HepG2 (cell line): ENCODE results near the gene TEC. TPM values are rescaled to one million over a fixed set of nuclear protein-coding genes. Genes with fewer than 3 reads are reported as not detected.

Source experiments
- ATAC-seq: fragments of 200-7000 bp; cut with Tn5 transposase; 3 replicates; pipeline ENCODE4 v1.9.1; 2020; ENCODE audit warnings: mild to moderate bottlenecking, moderate library complexity
- BruUV-seq: library from RNA; stranded (reverse); fragments of 400-500 nt; replicated peaks from 2 replicates; lab custom pipeline; 2021; lab: Mats Ljungman, UMichigan
- CTCF ChIA-PET: fragments of 300-600 bp; formaldehyde crosslinking; extraction: SDS; loops from one replicate; lab custom pipeline; 2021; ENCODE audit warnings: low total read pairs, inconsistent platforms, low intra/inter-chr PET ratio; lab: Yijun Ruan, JAX
- POLR2A ChIA-PET: fragments of 350-600 bp; sonication (Branson Sonifier 250); formaldehyde crosslinking; loops from one replicate; lab custom pipeline; 2020; ENCODE audit warnings: antibody characterized with exemption, inconsistent platforms; lab: Yijun Ruan, JAX
- DNase-seq: peaks from one replicate; pipeline ENCODE4 v3.0.0-alpha.2; 2015; ENCODE audit warnings: low spot score
- FAIRE-seq: peaks from 3 replicates; lab custom pipeline; 2011; peaks lifted over from hg19 to GRCh38; lab: Jason Lieb, UNC
- H2AFZ ChIP-seq: one replicate; pipeline ENCODE4 v1.6.1; 2011; ENCODE audit warnings: low read length, inconsistent platforms
- H3K27ac ChIP-seq: fragments of 300-600 bp; 3 replicates; pipeline ENCODE4 v1.8.0; 2011; ENCODE audit warnings: mixed run types, mild to moderate bottlenecking, mixed read lengths, low read length, inconsistent platforms; ENCODE audit not compliant: insufficient read depth; ENCODE audit errors: extremely low read length
- H3K27me3 ChIP-seq, 2 experiments: fragments of 200-600 bp in 1 of 2; 2 replicates in 1 of 2; 3 replicates in 1 of 2; pipeline versions ENCODE4 v1.6.0 to v1.8.0; 2011; ENCODE audit warnings: low read length in 2 of 2, mild to moderate bottlenecking in 2 of 2, moderate library complexity in 2 of 2, inconsistent platforms in 1 of 2; ENCODE audit not compliant: insufficient read depth in 2 of 2, control insufficient read depth in 1 of 2
- H3K36me3 ChIP-seq, 2 experiments: fragments of 200-600 bp in 1 of 2; replicated peaks in 1 of 2; 2 replicates in 1 of 2; 3 replicates in 1 of 2; pipeline versions ENCODE4 v1.5.1 to v1.8.0; 2011; ENCODE audit warnings: low read length in 2 of 2, inconsistent platforms in 1 of 2; ENCODE audit not compliant: insufficient read depth in 2 of 2, control insufficient read depth in 1 of 2
- H3K4me1 ChIP-seq: 2 replicates; pipeline ENCODE4 v1.5.1; 2012; ENCODE audit warnings: low read length, inconsistent platforms; ENCODE audit not compliant: insufficient read depth
- H3K4me2 ChIP-seq: 2 replicates; pipeline ENCODE4 v1.6.0; 2011; ENCODE audit warnings: low read depth, low read length, inconsistent platforms
- H3K4me3 ChIP-seq, 3 experiments: fragments of 200-600 bp in 1 of 3; sonication (generic), shearing (Covaris generic) in 1 of 3; replicated peaks in 1 of 3; 2 replicates each; pipeline ENCODE4 v1.5.1; 2011 to 2016; ENCODE audit warnings: low read length in 3 of 3, inconsistent platforms in 2 of 3, low read depth in 2 of 3, mild to moderate bottlenecking in 2 of 3, control low read depth in 1 of 3, mixed read lengths in 1 of 3; ENCODE audit not compliant: insufficient read depth in 1 of 3
- H3K79me2 ChIP-seq: one replicate; pipeline ENCODE4 v1.6.1; 2011; ENCODE audit warnings: low read length, inconsistent platforms; ENCODE audit not compliant: insufficient read depth
- H3K9ac ChIP-seq: 2 replicates; pipeline ENCODE4 v1.6.0; 2011; ENCODE audit warnings: mild to moderate bottlenecking, low read depth, low read length, inconsistent platforms; ENCODE audit not compliant: insufficient read depth
- H3K9me3 ChIP-seq: 2 replicates; pipeline ENCODE4 v1.5.1; 2012; ENCODE audit warnings: mild to moderate bottlenecking, low read length
- H4K20me1 ChIP-seq: 2 replicates; pipeline ENCODE4 v1.6.0; 2011; ENCODE audit warnings: inconsistent platforms, mild to moderate bottlenecking, low read length, moderate library complexity; ENCODE audit not compliant: insufficient read depth
- DPF2 ChIP-seq: sonication (generic); formaldehyde crosslinking; IDR thresholded peaks from 2 replicates; pipeline ENCODE4 v1.4.0; 2020; ENCODE audit warnings: mild to moderate bottlenecking, low read depth, missing genetic modification reagents, borderline replicate concordance
- HNF4A ChIP-seq: sonication (generic); formaldehyde crosslinking; IDR thresholded peaks from 2 replicates; pipeline ENCODE4 v1.4.0; 2020; ENCODE audit warnings: missing genetic modification reagents
- ISX ChIP-seq: sonication (generic); formaldehyde crosslinking; conservative IDR thresholded peaks from 2 replicates; pipeline ENCODE4 v1.5.0; 2020; ENCODE audit warnings: missing genetic modification reagents
- KDM4B ChIP-seq: sonication (generic); formaldehyde crosslinking; IDR thresholded peaks from 2 replicates; pipeline ENCODE4 v1.4.0; 2020; ENCODE audit warnings: missing genetic modification reagents
- MAZ ChIP-seq, 2 experiments: sonication (generic) in 1 of 2; formaldehyde crosslinking in 1 of 2; IDR thresholded peaks; 2 replicates each; pipeline versions ENCODE4 v1.5.0 to v1.6.1; 2012 to 2020; ENCODE audit warnings: low read depth in 2 of 2, mild to moderate bottlenecking in 2 of 2, borderline replicate concordance in 1 of 2, improper control_type of control experiment in 1 of 2, low read length in 1 of 2, missing genetic modification reagents in 1 of 2, moderate library complexity in 1 of 2
- REPIN1 ChIP-seq: sonication (generic); formaldehyde crosslinking; IDR thresholded peaks from 2 replicates; pipeline ENCODE4 v1.8.0; 2022; ENCODE audit warnings: missing genetic modification reagents, low read depth, mild to moderate bottlenecking, borderline replicate concordance
- SOX5 ChIP-seq: IDR thresholded peaks from 2 replicates; pipeline ENCODE4 v1.6.1; 2016; ENCODE audit warnings: borderline replicate concordance
- ZBTB26 ChIP-seq: IDR thresholded peaks from 2 replicates; pipeline ENCODE4 v1.6.1; 2016; ENCODE audit warnings: missing compliant biosample characterization, missing genetic modification reagents, borderline replicate concordance
- ZNF3 ChIP-seq: IDR thresholded peaks from 2 replicates; pipeline ENCODE4 v1.7.0; 2017; ENCODE audit warnings: inconsistent platforms
- ZNF414 ChIP-seq: sonication (generic); formaldehyde crosslinking; IDR thresholded peaks from 2 replicates; pipeline ENCODE4 v1.5.0; 2020; ENCODE audit warnings: missing genetic modification reagents
- ZNF546 ChIP-seq: sonication (generic); formaldehyde crosslinking; conservative IDR thresholded peaks from 2 replicates; pipeline ENCODE4 v1.8.1; 2023; ENCODE audit warnings: mild to moderate bottlenecking, missing genetic modification reagents
- ZNF577 ChIP-seq: sonication (generic); formaldehyde crosslinking; IDR thresholded peaks from 2 replicates; pipeline ENCODE4 v1.4.0; 2020; ENCODE audit warnings: mild to moderate bottlenecking, low read depth, missing genetic modification reagents, borderline replicate concordance
- ZNF607 ChIP-seq: sonication (generic); formaldehyde crosslinking; IDR thresholded peaks from 2 replicates; pipeline ENCODE4 v1.5.1; 2020; ENCODE audit warnings: missing genetic modification reagents, mild to moderate bottlenecking, borderline replicate concordance
- ZNF83 ChIP-seq: sonication (generic); formaldehyde crosslinking; IDR thresholded peaks from 2 replicates; pipeline ENCODE4 v1.4.0; 2020; ENCODE audit warnings: missing genetic modification reagents, mild to moderate bottlenecking, borderline replicate concordance
- WGBS: methylation state at CpG from one replicate; pipeline ENCODE4 v1.1.6; 2017; ENCODE audit warnings: low lambda C conversion rate; 5-methylcytosine and 5-hydroxymethylcytosine counted together
- in situ Hi-C: cut with HindIII; loops from 2 replicates; pipeline ENCODE4 v1.10.0; 2017; ENCODE audit warnings: low pct_unique_long_range_greater_than_20kb; ENCODE audit not compliant: extremely low pct_ligation_motif_present
- intact Hi-C: fragments of 100-400 bp; cut with micrococcal nuclease; formaldehyde crosslinking; loops from one replicate; pipeline ENCODE4 v1.10.0; 2022; ENCODE audit not compliant: unreplicated experiment
- polyA plus RNA-seq, 8 experiments: library from polyadenylated mRNA; depleted of rRNA in 3 of 8; stranded (reverse) in 7 of 8; unstranded in 1 of 8; fragments of >200 nt; fragmentation: Illumina TruSeq in 4 of 8; extraction: Trizol in 4 of 8; gene quantifications; 2 replicates each; pipeline versions ENCODE4 v1.2.1 to v1.2.3, GENCODE V29; 2011 to 2016; ENCODE audit warnings: low read depth in 4 of 8, missing spikeins in 1 of 8, mixed read lengths in 1 of 8; ENCODE audit not compliant: insufficient read depth in 1 of 8
- total RNA-seq, 5 experiments: library from RNA; depleted of rRNA; stranded (reverse); fragments of >200 nt; fragmentation: Illumina TruSeq; extraction: Trizol; gene quantifications; 2 replicates each; pipeline ENCODE4 v1.2.3, GENCODE V29; 2016; ENCODE audit warnings: low read depth in 1 of 5

TEC gene
- total and polyA plus RNA-seq, 2 of the 13 experiments (the other 11 are each of a cell fraction or from before 2014, with no cell fraction given), result 0.05 to 0.20 TPM

- TF ChIP-seq KDM4B, result no peak
- TF ChIP-seq ZNF83 (CRISPR knock-in tag), result no peak
- TF ChIP-seq ZNF546 (CRISPR knock-in tag), result no peak
- no peak for TF ChIP-seq REPIN1 (CRISPR knock-in tag)
- TF ChIP-seq, all 625 proteins: peak for 0
Measured at GRCh38 chr4:48234575-48234974, 35.1 kb downstream of the TEC start (continued).

- CTCF ChIA-PET, result no interaction called here
- Histone ChIP-seq H4K20me1 (no peaks in the 10 kb centered on the region), H3K27me3 (no peaks in the 10 kb centered on the region), H3K9me3 (no peaks in the 10 kb centered on the region), H3K4me1 (no peaks in the 10 kb centered on the region), H2AFZ (no peak overlapping the region), H3K4me2 (no peak overlapping the region), H3K9ac (no peak overlapping the region), H3K4me3 (no peak overlapping the region), H3K27ac (no peak overlapping the region), H3K36me3 (no peaks in the 10 kb centered on the region), H3K79me2 (no peaks in the 10 kb centered on the region)
- BruUV-seq, result no TSS peak
- intact Hi-C loops, result no loop called here
- no peak for TF ChIP-seq ZNF607 (CRISPR knock-in tag)
- TF ChIP-seq DPF2 (CRISPR knock-in tag), result no peak
- no peak for TF ChIP-seq ZNF3
- TF ChIP-seq ZNF577 (CRISPR knock-in tag), result no peak
- in situ Hi-C loops, result no loop called here
- 22% methylated on average over 1 of the region's 1 CpG for WGBS
- no peak for DNase-seq
- FAIRE-seq, result no peak
- no peak for ATAC-seq
- POLR2A ChIA-PET, result no interaction called here
Measured at GRCh38 chr4:48228949-48229348, 40.7 kb downstream of the TEC start.

- Histone ChIP-seq H3K4me3 (no peak overlapping the region), H3K4me2 (no peak overlapping the region), H3K9me3 (no peaks in the 10 kb centered on the region), H3K27me3 (no peaks in the 10 kb centered on the region), H3K27ac (no peak overlapping the region), H3K79me2 (no peaks in the 10 kb centered on the region), H3K9ac (no peak overlapping the region), H2AFZ (no peak overlapping the region), H4K20me1 (no peaks in the 10 kb centered on the region), H3K4me1 (no peaks in the 10 kb centered on the region), H3K36me3 (no peaks in the 10 kb centered on the region)
- no peak for FAIRE-seq
- in situ Hi-C loops, result no loop called here
- ATAC-seq, result no peak
- BruUV-seq, result no TSS peak
- WGBS, result 69% methylated on average over 4 of the region's 4 CpGs
- no peak for DNase-seq
- intact Hi-C loops, result no loop called here
- POLR2A ChIA-PET, result no interaction called here
- CTCF ChIA-PET, result no interaction called here
- TF ChIP-seq ZNF414 (CRISPR knock-in tag), result no peak
- no peak for TF ChIP-seq HNF4A (CRISPR knock-in tag)
- no peak for TF ChIP-seq ZBTB26
- no peak for TF ChIP-seq SOX5 (CRISPR knock-in tag)
- TF ChIP-seq MAZ (IDR thresholded peaks at IDR 0.05; ENCODE audit: borderline replicate concordance, low read depth, low read length), result no peak
- TF ChIP-seq MAZ (CRISPR knock-in tag; IDR thresholded peaks at IDR 0.05; ENCODE audit: low read depth), result no peak
- TF ChIP-seq ISX (CRISPR knock-in tag), result no peak
Measured at GRCh38 chr4:48227662-48228061, 42.0 kb downstream of the TEC start.
